Central memory CD4-positive, alpha-beta T cell (primary cell): Measurements from ENCODE around the gene SHANK3.

Source experiments
- DNase-seq: peaks from one replicate; pipeline ENCODE4 v3.0.0; 2022

SHANK3 gene

DNA sequence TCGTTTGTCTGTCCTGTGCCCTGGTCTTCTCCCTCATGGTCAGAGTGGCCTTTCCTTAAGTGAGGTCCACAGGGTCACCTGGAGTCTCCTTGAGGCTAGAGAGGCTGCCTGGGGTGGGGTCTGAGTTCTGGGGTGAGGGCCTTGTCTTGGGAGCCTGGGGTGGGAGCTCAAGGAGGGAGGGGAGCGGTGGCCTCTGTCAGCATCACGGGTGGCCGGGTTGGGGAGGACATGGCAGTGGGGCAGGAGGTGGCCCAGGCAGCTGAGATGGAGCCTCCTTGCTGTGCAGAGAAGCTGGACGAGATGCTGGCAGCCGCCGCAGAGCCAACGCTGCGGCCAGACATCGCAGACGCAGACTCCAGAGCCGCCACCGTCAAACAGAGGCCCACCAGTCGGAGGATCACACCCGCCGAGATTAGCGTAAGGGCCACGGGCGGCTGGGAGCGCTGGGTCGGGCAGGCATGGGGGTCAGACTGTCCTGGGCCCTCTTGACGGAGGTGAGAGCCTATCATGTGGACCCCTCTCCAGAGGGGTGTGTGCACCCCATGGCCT lies 42.1 kb downstream of the SHANK3 start:
- no peak for DNase-seq

DNA sequence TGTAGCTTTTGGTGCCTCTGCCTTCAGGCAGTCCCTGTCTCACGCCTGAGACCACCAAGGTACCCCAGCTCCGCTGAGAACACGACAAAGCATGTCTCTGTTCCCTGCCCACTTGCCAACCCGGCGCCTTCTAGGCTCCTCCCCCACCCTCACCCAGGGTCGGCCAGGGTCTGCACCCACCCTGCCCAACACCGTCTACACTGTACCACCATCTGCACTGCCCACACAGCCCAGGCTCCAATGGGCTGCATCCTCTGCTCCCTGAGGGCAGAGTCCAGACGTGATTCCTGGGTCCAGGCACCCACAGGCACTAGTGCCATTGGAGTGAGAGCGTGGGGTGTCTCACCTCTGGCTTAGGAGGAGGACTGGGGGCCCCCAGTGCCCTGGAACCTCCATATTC lies 42.6 kb downstream of the SHANK3 start:
- DNase-seq: no peak

- DNase-seq: no peak
Observed at GRCh38 chr22:50715776-50716175, 43.2 kb downstream of the SHANK3 start.

GRCh38 chr22:50716290-50717024 lies 43.8 kb downstream of the SHANK3 start:
- no peak for DNase-seq

DNA sequence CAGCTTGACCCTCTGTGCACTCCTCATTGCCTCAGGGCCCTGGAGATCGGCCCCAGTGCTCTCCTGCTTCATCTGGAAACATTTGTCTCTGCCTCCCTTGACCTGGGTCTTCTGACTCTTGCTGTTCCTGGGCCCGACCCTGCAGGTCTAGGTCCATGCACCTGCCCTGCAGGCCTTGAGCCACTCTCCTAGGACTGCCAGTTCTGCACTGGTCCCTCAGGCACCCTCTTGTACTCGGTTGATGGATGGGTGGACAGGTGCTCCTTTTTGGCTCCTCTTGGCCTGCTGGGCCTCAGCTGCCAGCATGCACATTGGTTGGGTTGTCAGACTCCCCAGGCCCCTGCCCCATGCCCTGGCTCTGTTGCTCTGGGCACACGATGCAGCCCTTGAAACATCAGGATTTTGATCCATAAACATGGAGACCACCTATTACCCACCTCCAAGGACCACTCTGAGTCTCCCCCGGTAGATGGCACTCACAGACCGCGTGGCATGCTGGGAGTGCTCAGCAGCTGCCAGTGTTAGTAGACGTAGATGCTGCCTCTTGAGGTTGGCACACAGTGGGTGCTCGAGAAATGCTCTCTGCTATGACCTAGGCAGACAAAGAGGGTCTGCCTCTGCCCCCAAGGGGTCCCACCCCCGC lies 45.2 kb downstream of the SHANK3 start:
- DNase-seq: no peak

GRCh38 chr22:50718352-50718709 lies 45.7 kb downstream of the SHANK3 start:
- no peak for DNase-seq

- DNase-seq: no peak
Observed at GRCh38 chr22:50719814-50720300, 47.2 kb downstream of the SHANK3 start.

DNA sequence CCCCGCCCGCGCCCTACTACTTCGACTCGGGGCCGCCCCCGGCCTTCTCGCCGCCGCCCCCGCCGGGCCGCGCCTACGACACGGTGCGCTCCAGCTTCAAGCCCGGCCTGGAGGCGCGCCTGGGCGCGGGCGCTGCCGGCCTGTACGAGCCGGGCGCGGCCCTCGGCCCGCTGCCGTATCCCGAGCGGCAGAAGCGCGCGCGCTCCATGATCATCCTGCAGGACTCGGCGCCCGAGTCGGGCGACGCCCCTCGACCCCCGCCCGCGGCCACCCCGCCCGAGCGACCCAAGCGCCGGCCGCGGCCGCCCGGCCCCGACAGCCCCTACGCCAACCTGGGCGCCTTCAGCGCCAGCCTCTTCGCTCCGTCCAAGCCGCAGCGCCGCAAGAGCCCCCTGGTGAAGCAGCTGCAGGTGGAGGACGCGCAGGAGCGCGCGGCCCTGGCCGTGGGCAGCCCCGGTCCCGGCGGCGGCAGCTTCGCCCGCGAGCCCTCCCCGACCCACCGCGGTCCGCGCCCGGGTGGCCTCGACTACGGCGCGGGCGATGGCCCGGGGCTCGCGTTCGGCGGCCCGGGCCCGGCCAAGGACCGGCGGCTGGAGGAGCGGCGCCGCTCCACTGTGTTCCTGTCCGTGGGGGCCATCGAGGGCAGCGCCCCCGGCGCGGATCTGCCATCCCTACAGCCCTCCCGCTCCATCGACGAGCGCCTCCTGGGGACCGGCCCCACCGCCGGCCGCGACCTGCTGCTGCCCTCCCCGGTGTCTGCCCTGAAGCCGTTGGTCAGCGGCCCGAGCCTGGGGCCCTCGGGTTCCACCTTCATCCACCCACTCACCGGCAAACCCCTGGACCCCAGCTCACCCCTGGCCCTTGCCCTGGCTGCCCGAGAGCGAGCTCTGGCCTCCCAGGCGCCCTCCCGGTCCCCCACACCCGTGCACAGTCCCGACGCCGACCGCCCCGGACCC lies 48.0 kb downstream of the SHANK3 start:
- no peak for DNase-seq

GRCh38 chr22:50721257-50721844 lies 48.7 kb downstream of the SHANK3 start:
- no peak for DNase-seq

DNA sequence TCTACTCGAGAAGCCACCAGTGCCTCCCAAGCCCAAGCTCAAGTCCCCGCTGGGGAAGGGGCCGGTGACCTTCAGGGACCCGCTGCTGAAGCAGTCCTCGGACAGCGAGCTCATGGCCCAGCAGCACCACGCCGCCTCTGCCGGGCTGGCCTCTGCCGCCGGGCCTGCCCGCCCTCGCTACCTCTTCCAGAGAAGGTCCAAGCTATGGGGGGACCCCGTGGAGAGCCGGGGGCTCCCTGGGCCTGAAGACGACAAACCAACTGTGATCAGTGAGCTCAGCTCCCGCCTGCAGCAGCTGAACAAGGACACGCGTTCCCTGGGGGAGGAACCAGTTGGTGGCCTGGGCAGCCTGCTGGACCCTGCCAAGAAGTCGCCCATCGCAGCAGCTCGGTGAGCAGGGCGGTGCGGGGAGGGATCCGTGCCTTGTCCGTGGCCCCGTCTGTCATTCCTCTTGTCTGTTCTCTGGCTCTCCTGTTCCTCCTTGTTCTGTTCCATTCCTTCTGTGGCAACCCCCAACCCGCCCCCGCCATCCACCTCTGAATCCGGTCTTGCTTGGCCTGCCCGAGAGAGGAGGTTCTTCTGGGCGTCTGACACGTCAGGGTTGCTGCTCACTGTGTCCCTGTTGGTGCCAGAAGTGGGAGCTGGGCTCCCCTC lies 49.6 kb downstream of the SHANK3 start:
- no peak for DNase-seq
